GM23248 (cell line): ENCODE data around the gene RNF166.

Source experiments
- EZH2 ChIP-seq: fragments of 200-600 bp; sonication (generic); IDR thresholded peaks from 2 replicates; pipeline ENCODE4 v1.6.1; 2018; ENCODE audit warnings: antibody characterized with exemption, mild to moderate bottlenecking; ENCODE audit not compliant: insufficient read depth, poor library complexity, severe bottlenecking
- EZH2phosphoT487 ChIP-seq: fragments of 200-600 bp; sonication (generic); IDR thresholded peaks from 2 replicates; pipeline ENCODE4 v1.6.1; 2018; ENCODE audit warnings: antibody characterized with exemption, moderate library complexity, mild to moderate bottlenecking, low read depth; ENCODE audit not compliant: insufficient read depth

- TF ChIP-seq EZH2 (no peak), EZH2phosphoT487 (no peak)
These were observed 48.9 kb upstream of the RNF166 start for GRCh38 chr16:88754912-88755744.
